NCI-H2196 (cell line): ENCODE data around the gene ANKRD36C.
"Not testable (repeated sequence)": the region's sequence is repeated elsewhere in the genome, so short reads cannot be mapped to it uniquely, and the experiment has no call there.

Experiments used
- DNase-seq: peaks from one replicate; lab custom pipeline; 2025; ENCODE audit not compliant: unreplicated experiment; lab: John Stamatoyannopoulos, UW

ANKRD36C gene

DNA sequence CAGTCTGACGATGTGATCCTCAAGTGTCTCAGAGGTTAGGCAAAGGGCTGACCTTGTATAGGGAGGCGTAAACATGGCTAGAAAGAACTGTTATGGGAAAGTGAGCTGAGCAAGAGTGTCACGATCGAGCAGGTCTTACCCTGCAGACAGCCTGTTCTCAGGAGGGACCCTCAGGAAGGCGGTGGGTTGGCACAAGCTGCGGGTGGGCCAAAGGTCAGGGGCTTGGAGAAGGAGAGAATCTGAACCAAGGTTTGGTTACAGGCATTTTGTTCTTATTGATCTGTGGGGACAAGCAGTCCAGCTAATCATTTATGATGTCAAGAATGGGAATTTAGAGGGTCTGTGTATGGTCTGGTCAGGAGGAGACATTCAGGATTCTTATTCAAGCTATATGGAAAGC lies 16.4 kb upstream of the ANKRD36C start:
- DNase-seq: not testable (repeated sequence)

DNA sequence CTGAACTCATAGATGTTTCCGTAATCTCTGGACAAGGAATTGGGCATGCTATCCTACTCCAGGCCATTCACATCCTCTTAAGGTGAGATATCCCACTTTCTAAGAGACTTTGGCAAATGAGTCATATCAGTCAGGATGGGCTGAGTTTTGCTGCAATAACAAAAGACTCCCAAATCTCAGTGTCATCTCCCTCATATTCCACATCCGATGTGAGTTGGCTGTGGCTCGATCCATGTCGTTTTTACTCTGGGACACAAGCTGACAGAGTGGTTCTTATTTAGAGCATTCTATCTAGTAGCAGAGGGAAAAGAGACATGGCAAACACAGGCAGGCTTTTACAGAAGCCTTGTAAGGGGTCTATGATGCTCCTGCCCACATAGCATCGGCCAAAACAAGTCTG lies 14.6 kb upstream of the ANKRD36C start:
- not testable (repeated sequence) for DNase-seq

DNA sequence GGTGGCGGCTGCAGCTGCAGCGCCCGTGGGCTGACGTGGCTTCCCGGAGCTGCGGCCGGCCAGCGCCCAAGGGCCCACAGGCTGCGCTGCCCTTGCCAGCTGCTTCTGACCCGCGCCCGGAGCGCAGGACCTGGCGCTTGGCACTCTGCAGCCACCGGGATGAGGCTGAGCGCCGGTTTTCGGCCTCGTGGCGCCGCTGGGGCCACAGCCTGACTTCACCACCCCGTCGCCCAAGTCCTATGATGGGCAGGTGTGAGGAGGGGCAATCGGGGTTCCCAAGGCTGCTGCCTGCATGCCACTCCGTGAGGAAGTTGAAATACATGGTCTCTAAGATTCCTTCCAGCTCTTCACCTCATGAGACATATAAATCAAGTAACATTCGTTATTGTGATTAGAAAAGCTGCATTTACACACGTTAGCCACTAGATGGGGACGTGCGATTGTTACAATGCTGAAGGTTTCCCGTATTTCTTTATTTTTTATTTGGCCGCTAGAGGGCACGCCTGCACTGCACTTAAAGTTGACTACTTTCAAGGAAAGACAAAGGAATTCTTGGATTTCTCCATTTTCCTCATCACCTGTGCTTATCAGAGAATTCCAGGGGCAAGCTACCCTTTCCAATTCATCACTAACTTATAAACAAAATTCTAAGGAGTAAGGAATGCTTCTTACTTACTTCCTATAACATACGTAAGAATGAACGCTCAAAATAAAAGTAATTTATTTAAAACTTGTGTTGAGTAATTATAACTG lies 1.1 kb upstream of the ANKRD36C start:
- DNase-seq: not testable (repeated sequence)

- not testable (repeated sequence) for DNase-seq
Measured at GRCh38 chr2:95992102-95992501, 478 bp upstream of the ANKRD36C start.

GRCh38 chr2:95990884-95991283 lies 740 bp downstream of the ANKRD36C start:
- DNase-seq: not testable (repeated sequence)

- DNase-seq: not testable (repeated sequence)
Measured at GRCh38 chr2:95951662-95952061, 40.0 kb downstream of the ANKRD36C start.

- not testable (repeated sequence) for DNase-seq
Measured at GRCh38 chr2:95948039-95948438, 43.6 kb downstream of the ANKRD36C start.

DNA sequence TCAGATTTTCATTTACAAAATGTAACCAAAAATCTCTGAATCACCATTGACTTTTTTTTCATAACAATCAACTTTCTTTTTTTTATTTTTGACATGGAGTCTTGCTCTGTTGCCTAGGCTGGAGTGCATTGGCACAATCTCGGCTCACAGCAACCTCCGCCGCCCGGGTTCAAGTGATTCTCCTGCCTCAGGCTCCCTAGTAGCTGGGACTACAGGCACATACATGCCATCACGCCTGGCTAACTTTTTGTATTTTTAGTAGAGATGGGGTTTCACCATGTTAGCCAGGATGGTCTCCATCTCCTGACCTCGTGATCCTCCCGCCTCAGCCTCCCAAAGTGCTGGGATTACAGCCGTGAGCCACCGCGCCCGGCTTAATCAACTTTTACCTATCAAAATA lies 51.7 kb downstream of the ANKRD36C start:
- DNase-seq: not testable (repeated sequence)

GRCh38 chr2:95930740-95931139 lies 60.9 kb downstream of the ANKRD36C start:
- not testable (repeated sequence) for DNase-seq

- not testable (repeated sequence) for DNase-seq
Measured at GRCh38 chr2:95917007-95917406, 74.6 kb downstream of the ANKRD36C start.

GRCh38 chr2:95915131-95915530 lies 76.5 kb downstream of the ANKRD36C start:
- DNase-seq: not testable (repeated sequence)

- not testable (repeated sequence) for DNase-seq
Measured at GRCh38 chr2:95911431-95911830, 80.2 kb downstream of the ANKRD36C start.

GRCh38 chr2:95894443-95894842 lies 97.2 kb downstream of the ANKRD36C start:
- not testable (repeated sequence) for DNase-seq

GRCh38 chr2:95867929-95868328 lies 123.7 kb downstream of the ANKRD36C start:
- DNase-seq: not testable (repeated sequence)

DNA sequence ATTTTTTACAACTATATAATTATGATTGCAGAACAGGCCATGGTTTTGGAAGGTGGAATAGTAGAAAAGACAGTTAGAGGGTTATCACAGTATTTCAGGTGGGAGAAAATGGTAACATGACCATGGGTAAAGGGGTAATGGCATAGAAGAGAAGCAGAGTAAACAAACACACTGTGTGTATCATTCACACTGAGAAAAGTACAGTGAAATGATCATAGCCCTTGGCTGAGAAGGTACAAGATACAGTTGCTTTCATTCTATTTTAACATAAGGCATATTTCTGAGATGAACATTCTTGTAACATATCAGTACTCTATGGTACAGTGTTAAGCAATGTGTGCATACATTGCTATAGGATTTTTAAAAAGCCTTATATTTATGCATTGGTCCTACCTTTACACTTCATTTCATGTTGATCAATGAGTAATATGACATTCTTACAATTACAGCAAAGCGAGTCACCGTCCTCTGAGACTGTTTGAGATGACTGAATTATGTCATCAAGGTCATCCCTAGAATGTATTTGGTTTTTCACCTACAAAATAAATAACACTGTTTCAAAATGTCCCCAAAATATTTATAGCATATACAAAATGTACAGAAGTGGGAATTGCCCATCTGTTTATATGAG lies 124.5 kb downstream of the ANKRD36C start:
- not testable (repeated sequence) for DNase-seq

DNA sequence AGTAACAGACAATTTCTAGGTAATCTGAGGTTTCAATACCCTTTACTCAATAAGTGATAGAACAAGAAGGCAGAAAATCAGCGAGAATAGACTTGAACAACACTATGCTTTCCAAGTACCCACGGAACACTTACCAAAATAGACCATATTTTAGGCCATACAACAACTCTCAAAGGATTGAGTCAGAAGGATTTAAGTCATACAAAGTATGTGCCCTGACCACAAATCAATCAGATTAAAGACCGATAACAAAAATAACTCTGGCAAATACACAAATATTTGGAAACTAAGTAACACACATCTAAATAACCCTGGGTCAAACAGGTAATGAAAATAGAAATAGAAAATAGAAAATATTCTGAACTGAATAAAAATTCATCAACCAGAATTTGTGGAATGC lies 129.5 kb downstream of the ANKRD36C start:
- not testable (repeated sequence) for DNase-seq

DNA sequence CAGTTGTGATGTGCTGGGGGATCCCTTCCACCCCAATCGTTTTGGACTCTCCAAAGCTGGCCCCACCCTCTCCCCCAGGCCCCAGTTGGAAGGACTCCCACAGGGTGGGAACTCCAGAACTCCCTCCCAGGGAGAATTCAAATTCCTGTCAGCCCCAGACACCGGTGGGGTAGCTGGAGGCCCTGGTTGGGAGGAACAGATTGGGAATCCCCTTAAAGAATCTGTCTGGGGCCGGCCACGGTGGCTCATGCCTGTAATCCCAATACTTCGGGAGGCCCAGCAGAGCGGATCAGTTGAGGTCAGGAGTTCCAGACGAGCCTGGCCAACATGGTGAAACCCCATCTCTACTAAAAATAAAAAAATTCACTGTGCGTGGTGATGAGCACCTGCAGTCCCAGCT lies 155.5 kb downstream of the ANKRD36C start:
- no peak for DNase-seq

DNA sequence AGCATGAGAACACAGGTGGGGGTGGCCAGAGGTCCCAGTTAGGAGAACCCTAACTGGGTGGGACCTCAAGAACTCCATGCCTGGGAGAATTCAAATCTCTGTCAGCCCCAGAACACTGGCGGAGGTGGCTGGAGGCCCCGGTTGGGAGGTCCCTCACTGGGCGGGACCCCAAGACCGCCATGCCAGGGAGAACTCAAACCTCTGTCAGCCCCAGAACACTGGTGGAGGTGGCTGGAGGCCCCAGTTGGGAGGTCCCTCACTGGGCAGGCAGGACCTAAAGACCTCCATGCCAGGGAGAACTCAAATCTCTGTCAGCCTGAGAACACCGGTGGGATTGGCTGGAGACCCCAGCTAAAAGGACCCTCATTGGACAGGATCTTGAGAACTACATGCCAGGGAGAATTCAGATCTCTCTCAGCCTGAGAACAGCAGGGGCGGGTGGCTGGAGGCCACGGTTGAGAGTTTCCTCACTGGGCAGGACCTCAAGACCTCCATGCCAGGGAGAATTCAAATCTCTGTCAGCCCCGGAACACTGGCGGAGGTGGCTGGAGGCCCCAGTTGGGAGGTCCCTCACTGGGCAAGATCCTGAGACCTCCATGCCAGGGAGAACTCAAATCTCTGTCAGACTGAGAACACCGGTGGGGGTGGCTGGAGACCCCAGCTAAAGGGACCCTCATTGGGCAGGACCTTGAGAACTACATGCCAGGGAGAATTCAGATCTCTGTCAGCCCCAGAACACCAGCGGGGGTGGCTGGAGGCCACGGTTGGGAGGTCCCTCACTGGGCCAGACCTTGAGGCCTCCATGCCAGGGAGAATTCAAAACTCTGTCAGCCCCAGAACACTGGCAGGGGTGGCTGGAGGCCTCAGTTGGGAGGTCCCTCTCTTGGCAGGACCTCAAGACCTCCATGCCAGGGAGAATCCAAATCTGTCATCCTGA lies 157.3 kb downstream of the ANKRD36C start:
- DNase-seq: not testable (repeated sequence)

DNA sequence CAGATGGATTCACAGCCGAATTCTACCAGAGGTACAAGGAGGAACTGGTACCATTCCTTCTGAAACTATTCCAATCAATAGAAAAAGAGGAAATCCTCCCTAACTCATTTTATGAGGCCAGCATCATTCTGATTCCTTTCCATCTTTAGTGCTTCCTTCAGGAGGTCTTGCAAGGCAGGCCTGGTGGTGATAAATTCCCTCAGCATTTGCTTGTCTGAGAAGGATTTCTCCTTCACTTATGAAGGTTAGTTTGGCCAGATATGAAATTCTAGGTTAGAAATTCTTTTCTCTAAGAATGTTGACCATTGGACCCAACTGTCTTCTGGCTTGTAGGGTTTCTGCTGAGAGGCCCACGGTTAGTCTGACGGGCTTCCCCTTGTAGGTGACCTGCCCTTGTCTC lies 167.4 kb downstream of the ANKRD36C start:
- not testable (repeated sequence) for DNase-seq

GRCh38 chr2:95817521-95817920 lies 174.1 kb downstream of the ANKRD36C start:
- not testable (repeated sequence) for DNase-seq

GRCh38 chr2:95813311-95813710 lies 178.3 kb downstream of the ANKRD36C start:
- not testable (repeated sequence) for DNase-seq
